GM21529 (cell line): ENCODE results near the gene PPP1R15A.
"Not testable (repeated sequence)": the region's sequence is repeated elsewhere in the genome, so short reads cannot be mapped to it uniquely, and the experiment has no call there.

ENCODE experiments used
- ATAC-seq: cut with Tn5 transposase; IDR thresholded peaks from one replicate; pipeline ENCODE4 v1.9.1; 2021; ENCODE audit not compliant: unreplicated experiment

Gene PPP1R15A

DNA sequence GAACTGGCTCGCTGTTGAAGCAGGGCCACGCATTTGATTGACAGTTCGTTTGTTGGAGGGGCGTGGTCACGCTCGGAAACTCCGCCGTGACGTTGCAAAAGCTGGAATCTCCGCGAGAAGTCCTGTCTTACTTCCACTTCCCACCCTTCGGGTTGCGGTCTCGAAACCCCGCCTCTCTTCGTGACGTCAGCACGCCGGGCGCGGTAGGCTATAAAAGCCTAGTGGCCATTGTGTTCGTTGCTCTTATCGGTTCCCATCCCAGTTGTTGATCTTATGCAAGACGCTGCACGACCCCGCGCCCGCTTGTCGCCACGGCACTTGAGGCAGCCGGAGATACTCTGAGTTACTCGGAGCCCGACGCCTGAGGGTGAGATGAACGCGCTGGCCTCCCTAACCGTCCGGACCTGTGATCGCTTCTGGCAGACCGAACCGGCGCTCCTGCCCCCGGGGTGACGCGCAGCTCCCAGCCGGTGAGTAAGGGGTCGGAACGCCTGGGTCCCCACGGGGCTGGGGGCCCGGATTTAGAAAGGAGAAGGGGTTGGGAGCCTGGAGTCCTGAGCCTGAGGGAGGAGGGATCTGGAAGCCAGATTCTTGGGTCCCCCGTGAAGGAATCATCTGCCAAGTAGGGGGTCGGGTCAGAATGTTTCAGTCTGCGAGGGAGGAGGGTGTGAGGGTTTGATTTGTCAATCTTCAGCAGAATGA lies at the start of gene PPP1R15A:
Gene PPP1R15A, plus strand, starts transcription at position 240 of the 702 bp plus-strand sequence. CDS start 813 bp downstream, outside the sequence.
- ATAC-seq, result no peak

DNA sequence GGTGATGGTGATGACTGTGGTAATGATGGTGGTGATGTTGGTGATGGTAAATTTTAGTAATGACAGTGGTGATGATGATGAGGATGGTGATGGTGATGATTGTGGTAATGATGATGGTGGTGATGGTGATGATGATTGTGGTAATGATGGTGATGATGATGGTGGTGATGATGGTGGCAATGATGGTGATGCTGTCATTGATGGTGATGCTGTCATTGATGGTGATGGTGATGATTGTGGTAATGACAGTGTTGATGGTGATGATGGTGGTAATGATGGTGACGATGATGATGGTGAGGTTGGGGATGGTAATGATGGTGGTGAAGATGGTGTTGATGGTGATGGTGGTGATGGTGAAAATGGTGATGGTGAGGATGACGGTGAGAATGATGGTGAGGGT lies 49.7 kb upstream of the PPP1R15A start:
- no peak for ATAC-seq

DNA sequence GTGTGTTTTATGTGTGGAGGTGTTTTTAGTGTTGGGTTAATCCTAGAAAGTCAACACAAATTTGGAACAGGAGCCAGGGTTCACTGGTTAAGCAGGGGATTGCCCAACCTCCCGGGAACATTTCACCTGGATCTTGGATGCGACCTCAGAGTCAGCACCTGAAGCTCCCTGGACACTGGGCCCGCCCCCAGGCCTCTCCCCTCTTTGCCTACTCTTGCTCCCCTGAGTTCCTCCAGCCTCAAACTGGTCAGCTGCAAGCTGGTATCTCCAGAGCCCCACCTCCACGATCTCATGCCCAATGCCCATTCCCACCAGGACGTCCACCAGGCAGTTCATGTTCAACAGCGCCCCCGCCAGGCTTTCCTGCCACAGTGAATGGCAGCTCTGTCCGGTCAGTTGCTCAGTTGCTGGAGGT lies 45.6 kb upstream of the PPP1R15A start:
- ATAC-seq, result no peak

DNA sequence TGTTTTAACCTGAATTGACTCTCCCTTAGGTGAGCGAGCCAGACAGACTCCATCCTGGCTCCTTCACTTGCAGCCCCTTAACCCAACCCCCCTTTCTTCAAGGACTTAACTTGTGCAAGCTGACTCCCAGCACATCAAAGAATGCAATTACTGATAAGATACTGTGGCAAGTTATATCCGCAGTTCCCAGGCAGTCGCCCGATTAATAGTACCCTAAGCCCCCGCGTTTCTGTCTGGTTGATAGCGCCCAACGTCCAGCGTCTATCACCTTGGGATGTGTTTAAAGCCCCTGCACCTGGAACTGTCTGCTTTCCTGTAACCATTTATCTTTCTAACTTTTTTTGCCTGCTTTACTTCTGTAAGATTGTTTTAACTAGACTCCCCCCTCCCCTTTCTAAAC lies 42.1 kb upstream of the PPP1R15A start:
- ATAC-seq, result no peak

DNA sequence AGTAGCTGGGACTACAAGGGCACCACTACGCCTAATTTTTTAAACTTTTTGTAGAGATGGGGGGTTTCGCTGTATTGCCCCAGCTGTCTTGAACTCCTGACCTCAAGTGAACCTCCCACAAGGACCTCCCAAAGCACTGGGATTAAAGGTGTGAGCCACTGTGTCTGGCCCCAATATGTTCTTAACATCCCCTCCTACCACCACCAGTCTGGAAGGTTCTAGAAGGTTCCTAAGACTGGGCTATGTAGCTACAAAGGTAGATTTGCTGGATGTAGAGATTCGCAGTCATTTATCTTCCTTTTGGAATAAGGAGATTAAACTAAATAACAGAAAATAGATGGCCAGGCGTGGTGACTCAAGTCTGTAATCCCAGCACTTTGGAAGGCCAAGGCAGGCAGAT lies 41.3 kb upstream of the PPP1R15A start:
- ATAC-seq, result no peak

DNA sequence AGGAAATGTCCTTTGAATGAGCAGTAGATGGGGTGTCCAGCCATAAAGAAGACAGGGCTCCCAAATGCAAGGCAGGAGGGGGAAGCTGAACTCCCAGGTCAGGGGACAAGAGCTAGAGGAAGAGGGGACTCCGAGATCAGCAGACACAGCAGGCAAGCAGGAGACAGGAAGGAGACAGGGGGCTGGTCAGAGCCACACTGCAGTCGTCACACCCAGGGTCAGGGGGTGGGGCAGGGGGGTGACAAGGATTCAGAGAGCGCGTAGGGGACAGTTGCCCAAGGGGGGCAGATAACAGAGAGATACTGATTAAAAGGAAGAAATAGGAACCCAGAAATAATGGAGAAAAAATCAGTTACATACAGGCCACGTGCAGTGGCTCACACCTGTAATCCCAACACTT lies 39.2 kb upstream of the PPP1R15A start:
- no peak for ATAC-seq

DNA sequence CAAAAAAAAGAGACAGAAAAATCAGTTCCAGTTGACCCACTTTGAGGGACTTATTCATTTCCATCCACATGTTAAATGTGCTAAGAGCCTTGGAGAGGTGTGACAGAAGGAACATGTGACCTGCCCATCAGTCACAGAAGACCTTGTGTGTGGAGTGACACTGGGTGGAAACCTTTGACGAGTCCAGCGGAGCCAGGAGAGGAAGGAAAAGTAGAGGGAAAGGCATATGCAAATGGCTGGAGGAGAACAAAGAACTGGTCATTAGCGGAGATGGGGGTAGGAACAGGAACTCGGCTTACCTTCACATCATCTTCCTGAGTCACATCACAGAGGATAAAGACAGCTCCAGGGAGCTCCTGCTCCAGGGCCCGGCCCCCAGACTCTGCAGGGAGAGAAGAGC lies 38.2 kb upstream of the PPP1R15A start:
- no peak for ATAC-seq

DNA sequence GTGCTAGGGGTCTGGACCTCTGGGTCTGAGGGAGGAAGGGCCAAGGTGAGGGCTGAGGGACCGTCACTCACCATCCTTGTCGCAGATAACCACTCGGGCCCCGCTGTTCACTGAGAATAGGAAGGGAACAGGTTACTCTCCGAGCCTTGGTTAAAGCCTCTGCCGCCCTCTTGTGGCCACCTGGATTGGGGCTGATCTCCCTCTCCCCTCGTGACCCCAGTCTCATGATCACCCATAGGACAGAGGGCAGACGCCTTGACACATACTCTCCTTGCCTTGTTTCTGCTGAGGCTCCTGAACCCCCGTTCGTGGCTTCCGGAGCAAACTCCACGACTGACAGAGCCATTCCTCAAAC lies 36.5 kb upstream of the PPP1R15A start:
- ATAC-seq, result peak; percentile 76

DNA sequence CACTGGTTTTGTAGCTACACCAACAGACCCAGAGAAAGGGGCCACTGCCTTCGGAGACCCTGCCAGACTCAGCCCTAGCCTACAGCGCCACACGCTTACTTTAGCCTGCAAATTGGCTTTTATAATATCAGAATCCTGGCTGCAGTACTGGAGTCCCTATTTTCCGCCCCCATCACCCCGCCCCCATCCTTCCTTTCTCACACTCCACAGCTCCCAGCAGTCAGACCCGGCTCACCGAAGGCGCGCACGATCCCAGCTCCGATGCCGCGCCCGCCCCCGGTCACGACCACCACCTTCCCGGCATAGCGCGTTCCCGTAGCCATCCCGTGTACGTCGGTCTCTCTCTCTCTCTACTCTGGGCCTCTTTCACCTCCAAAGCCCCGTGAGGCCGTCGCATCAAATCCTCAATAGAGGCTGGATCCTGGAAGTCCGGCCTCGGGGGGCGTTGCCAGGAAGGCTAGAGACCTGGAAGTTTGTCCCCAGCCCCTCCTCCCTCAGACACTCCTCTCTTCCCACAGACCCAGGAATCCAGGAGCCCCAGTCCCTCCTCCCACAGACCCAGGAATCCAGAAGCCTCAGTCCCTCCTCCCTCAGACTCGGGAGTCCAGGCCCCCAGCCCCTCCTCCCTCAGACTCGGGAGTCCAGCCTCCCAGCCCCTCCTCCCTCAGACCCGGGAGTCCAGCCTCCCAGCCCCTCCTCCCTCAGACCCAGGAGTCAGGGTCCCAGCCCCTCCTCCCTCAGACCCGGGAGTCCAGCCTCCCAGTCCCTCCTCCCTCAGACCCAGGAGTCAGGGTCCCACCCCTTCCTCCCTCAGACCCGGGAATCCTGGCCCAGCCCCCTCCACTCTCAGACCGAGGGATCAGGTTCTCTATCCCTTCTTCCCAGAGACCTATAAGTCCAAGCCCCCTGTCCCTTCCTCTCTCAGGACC lies 35.9 kb upstream of the PPP1R15A start, which contains the start of gene HSD17B14:
Gene HSD17B14, minus strand, starts transcription at position 403 of the 929 bp plus-strand sequence. Its CDS starts 80 bp downstream, at position 323.
- ATAC-seq, result peak; percentile 8

DNA sequence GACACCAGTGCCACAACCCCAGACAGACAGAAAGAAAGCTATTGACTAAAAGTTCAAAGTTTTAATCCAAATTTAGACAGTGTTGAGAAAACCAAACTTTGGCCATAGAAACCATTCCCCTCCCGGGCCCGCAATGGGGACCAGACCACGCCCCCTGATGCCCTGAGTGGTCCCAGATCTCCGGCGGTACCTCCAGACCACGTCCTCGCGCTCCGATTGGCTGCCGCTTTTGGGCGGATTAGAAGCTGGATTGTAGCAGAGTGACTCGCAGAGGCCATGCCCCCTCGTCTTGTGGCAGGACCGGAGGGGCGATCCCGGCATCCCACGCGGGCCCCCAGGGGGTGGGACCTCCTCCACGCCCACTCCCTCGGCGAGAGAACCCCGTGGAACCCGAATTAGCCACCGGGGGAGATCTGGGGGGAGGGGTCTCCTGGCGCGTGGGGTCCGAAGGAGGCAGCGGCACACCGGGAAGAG lies 35.1 kb upstream of the PPP1R15A start:
- no peak for ATAC-seq

DNA sequence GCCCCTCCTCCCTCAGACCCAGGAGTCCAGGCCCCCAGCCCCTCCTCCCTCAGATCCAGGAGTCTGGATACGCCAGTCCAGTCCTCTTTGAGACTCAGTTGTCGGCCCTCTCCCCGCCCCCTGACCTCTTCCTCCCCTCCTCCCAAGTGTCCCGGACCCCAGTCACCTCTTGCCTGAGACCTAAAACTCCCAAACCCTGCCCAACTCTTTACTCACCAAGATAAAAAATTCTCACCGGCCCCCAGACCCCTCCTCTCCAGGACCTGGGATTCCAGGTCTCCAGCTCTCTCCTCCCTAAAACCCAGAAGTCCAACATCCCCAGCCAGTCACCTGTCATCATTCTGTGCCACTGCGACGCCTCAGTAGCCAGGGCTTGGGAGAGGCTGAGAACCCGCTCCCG lies 34.5 kb upstream of the PPP1R15A start:
- ATAC-seq, result no peak

DNA sequence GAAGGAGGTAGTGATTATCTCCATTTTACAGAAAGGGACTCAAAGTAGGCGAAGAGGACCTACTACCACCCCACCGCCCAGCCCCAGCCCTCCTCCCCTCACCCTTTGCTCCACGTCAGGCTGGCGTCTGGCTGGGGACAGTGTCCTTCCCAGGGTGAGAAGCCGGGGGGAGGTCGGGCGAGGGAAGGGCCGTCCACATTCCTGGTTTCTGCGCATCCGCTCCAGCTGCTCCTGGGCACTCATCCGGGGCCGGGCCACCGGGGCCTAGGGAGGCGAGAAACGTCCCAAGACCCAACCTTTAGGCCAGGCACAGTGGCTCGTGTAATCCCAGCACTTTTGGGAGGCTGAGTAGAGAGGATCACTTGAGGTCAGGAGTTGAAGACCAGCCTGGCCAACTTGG lies 31.2 kb upstream of the PPP1R15A start:
- no peak for ATAC-seq

DNA sequence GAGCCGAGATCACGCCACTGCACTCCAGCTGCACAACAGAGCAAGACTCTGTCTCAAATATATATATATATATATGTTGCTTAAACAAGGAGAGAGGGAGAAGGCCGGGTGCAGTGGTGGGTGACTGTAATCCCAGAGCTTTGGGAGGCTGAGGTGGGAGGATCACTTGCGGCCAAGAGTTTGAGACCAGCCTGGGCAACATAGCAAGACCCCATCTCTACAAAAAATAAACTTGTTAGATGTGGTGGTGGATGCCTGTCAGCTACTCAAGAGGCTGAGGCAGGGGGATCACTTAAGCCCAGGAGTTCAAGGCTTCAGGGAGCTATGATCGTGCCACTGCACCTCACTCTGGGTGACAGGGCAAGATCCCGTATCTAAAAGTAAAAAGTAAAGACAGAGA lies 30.6 kb upstream of the PPP1R15A start:
- ATAC-seq, result no peak

DNA sequence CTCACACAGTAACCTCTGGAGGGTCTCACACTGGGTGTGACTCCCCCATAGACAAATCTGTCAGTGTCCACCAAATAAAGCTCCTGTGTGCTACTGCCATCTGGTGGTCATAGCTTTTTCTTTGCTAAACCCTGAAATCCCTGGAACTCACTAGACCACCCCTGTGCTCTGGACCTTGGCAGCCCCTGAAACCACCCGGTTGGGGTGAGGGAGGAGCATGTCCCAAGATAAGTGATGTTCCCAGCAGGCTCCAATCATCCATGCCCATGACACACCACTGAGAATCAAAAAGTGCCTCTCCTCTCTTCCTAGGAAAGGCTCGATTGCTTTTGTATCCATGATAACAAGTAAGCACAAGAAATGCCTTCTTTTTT lies 29.4 kb upstream of the PPP1R15A start:
- ATAC-seq, result no peak

DNA sequence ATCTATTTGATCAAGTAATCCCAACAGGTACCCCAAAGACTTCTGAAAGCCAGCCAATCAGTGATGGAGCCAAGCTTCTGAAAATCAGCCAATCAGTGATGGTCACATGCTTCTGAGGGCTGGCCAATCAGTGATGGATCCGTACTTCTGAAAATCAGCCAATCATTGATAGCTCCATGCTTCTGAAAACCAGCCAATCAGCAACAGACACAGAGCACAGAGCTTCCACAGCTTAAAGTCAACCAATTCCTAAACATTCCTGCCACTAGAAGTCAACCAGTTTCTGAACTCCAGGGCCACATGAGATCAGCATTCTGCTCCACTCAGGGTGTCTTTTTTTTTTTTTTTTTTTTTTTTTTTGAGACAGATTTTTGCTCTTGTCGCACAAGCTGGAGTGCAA lies 27.7 kb upstream of the PPP1R15A start:
- ATAC-seq, result no peak

DNA sequence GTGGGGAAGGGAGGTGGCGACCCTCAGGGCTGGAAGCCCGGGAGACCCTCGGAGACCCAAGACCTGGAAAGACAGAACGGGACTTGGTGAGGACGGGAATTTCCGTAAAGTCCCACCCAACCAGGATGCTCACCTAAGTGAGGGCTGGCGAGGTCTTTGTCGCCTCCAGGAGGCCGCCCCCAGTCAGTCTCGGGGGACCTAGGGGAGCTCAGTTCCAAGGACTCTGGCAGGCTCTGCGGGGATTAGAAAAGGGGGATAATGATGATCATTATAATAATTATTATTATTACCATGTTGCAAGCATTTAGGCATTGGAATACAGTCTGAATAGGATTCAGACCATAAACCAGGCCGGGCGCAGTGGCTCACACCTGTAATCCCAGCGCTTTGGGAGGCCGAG lies 26.8 kb upstream of the PPP1R15A start:
- no peak for ATAC-seq

DNA sequence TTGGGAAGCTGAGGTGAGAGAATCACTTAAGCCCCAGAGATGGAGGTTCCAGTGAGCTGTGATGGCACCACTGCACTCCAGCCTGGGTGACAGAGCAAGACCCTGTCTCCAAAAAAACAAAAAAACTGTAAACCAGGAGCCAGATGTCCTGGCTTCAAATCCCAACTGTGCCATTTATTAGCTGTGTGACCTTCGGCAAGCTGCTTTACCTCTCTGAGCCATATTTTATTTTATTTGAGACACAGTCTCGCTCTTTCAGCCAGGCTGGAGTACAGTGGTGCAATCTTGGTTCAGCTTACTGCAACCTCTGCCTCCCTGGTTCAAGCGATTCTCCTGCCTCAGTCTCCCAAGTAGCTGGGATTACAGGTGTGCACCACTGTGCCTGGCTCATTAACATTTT lies 25.6 kb upstream of the PPP1R15A start:
- ATAC-seq, result not testable (repeated sequence)

DNA sequence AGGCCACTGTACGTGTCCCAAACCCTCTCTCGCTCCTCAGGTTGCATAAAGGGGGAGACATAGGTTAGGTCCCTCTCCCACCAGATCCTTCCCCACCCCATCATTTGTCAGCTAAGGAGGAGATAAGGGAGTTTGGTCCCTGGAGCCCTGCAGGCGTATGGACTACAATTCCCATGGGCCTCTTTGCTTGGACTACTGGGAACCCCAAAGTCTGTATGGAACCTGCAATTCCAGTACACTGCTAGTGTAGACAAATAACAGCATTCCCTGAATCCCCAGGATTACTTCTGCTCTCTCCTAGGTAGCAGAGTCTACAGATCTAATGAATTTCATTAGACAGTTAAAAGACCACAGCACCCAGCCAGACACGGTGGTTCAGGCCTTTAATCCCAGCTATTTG lies 19.9 kb upstream of the PPP1R15A start:
- ATAC-seq, result no peak

DNA sequence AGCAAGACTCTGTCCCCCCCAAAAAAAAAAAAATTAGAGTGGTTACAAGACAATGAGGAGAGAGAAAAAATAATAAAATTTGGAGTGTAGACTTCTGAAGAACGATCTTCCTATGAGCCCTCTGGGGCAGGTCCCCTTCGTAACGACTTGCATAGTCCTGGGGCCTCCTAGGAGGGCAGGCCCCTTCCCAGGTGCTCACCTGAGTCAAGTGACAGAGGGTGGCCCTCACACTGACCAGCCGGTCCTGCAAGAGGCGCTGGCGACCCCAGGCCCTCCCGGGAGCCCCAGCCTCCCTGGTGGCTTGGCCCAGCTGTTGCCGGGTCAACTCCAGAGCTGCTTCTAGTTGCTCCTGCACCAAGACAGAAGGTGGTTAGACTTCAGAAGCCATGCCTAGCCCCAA lies 18.7 kb upstream of the PPP1R15A start:
- ATAC-seq, result no peak

DNA sequence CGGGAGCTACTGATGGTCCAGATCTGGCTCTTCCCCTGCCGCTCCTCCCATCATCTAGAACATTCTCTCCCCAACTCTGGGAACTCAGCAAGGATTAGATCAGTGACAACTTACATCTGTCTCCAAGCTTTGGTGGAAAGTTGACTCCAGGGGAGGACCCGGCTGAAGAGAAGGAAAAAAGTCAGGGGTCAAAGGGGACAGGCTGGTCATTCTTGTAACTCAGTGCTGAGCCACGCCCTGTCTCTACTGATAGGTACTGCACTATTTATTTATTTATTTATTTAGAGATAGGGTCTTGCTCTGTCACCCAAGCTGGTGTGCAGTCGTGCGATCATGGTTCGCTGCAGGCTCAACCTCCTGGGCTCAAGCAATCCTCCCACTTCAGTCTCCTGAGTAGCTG lies 18.1 kb upstream of the PPP1R15A start:
- ATAC-seq, result no peak

DNA sequence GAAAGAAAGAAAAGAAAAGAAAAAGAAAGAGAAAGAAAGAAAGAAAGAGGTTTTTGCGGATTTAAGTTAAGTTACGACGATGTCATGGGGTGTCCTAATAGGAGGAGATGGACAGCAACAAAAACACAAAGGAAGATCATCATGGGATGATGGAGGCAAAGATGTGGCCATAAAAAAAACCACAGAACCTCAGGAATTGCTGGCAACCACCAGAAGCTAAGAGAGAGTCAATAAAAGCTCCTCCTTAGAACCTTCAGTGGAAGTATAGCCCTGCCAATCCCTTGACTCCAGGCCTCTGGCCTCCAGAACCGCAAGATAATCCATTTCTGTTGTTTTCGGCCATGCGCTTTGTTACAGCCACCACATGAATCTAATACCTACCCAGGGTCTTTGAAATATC lies 15.3 kb upstream of the PPP1R15A start:
- no peak for ATAC-seq
